ENCODE measurements around the gene RPGRIP1L.

Gene RPGRIP1L

DNA sequence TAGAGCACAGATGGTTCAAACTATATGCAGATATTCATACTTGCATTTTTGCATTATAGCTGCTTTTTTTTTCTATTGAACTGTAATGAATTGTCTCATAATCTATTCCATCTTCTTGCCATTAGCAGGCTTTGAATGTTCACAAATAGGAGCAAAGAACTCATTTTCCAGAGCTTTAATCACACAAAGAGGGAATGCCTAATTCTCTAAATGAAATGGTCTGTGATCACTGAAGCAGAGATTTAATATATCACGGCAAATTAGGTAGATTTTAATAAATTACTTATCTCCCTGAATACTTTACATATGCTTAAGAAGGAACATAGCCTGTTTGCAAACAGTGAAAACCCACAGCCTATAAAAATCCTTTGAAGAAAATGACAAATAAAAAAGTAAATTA is 103.0 kb downstream of the RPGRIP1L start:
- DNase-seq (ENCODE audit: low read depth) = no peak

DNA sequence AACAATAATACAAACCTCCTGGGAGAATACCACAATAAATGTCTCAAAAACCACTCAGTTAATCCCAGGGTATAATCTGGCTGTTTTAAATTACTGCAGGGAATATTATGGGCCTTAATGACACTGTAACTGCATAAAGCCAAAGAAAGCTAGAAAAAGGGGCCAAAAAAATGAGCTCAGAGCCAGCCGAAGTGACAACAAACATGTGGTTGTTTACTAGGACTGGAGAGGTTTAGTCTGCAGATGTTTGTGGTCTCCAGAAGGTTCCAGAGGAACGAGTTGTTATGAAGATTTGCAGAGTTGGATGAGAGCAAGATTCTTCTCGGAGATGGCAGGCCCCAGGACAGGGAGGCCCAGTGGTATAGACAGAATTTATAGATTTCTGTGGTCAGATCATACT is 103.5 kb downstream of the RPGRIP1L start:
- DNase-seq (ENCODE audit: low read depth) = peak; percentile 8

DNA sequence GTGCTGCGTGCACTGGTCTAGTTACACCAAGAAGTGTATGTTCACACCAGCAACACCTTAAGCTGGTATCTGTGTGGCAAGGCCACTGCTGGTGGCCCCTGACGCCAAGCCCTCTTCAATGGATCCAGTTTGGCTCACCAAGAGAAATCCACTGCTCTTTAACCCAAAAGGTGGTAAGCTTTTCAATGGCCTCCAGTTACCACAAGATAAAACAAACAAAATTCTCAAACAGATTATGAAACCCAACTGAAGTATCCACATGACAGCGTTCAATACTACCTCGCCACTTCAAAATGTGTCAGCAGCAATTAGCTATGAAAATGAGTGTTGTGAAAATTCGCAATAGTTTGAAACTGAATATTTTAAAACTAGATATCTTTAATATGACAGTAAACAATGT is 104.1 kb downstream of the RPGRIP1L start:
- DNase-seq (ENCODE audit: low read depth) = no peak

DNA sequence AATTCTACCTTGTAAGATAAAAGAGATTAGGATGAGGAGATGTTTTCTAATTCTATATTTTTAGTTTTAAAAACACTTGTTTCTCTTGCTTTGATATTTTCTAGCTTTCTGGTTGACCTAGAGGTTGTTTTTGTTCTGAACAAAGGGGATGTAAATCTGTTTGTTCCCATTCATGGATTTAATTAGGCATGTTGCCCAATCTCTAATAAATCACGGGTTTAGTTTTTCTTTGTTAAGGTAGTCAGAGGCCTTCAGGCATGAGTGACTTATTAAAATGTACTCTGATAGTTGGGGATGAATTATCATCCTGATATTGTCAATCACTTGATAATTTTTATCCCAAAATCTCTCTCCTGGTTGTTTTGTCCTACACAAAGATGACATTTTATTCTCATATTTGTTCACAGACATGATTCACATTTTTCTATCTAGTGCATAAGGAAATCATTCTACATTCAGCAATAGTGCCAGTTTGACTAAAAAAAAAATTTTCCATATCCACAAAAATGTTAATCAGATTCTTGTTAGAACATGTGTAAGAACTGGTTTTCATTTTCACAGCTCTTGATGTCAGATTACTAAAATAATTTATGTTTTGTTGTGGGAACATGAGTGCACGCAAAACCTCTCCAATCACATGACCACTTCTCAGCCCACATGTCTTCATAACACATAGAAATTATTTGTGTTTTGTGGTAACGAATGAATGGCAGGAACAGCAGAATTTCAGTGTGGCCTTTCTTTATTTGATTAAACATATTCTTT is 105.0 kb downstream of the RPGRIP1L start:
- DNase-seq (ENCODE audit: low read depth) = no peak

DNA sequence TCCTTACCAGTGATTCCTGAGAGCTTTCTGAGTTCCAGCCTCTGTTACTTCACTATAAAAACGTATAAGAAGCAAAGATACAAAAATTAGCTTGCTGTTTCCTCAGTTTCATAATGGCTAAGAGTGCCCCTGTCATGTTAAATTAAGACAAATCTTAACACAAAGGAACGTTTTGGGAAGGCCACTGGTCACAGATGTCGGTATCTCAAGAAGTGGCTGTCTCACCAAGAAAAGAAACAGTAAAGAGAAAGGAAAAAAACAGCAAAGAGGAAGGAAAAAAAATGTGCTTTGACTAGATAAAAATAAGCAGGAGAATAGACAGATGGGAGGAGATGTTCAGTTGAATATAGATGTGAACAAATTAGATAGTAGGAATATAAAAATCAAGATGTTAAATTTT is 105.9 kb downstream of the RPGRIP1L start:
- DNase-seq (ENCODE audit: low read depth) = no peak

DNA sequence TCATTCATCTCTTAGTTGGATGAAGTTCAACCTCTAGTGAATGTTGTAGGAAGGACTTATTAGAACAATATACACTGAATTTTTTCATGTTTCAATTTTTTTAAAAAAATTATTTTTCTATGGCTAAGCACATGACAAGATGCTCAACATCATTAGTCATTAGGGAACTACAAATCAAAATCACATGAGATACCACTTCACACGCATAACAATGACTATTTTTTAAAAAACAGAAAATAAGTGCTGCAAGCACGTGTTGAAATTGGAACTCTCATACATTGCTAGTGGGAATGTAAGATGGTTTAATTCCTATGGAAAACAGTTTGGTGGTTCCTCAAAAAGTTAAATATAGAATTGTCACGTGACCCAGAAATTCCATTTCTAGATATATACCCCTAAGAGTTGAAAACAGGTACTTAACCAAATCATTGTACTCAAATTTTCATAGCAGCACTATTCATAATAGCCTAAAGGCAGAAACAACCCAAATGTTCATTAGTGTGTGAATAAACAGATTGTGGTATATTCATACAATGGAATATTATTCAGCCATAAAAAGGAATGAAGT is 115.5 kb downstream of the RPGRIP1L start:
- DNase-seq (ENCODE audit: low read depth) = no peak

DNA sequence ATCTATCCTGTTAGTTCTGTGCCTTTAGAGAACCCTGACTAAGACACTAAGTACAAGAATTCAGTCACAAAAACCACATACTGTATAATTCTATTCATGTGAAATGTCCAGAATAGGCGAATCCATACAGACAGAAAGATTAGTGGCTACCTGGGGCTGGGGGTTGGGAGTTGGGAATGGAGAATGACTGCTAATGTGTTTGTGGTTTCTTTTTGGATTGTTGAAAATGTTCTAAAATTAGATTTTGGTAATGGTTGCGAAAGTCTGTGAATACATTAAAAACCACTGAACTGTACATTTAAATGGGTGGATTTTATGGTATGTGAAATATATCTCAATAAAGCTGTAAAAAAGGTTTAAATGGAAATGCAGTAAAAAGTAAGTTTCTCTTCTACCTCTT is 120.3 kb downstream of the RPGRIP1L start:
- DNase-seq (ENCODE audit: low read depth) = no peak

DNA sequence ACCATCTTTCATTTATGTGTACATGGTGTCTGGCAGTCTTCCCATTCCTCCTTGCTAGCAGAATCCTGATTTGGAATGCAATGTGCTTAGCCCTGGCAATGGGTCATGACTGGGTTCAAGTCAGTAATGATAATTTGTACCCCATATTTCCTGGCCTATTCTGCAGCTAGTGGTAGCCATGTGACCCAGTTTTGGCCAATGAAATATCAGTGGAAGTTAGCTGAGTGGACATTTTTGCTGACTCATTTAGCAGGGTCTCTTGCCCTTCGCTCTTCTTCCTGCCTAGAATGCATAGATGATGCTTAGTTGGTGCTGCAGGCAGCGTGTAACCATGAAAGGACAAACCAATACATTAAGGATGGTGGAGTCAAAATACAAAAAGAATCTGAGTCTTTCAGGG is 121.9 kb downstream of the RPGRIP1L start:
- no peak for DNase-seq (ENCODE audit: low read depth)

DNA sequence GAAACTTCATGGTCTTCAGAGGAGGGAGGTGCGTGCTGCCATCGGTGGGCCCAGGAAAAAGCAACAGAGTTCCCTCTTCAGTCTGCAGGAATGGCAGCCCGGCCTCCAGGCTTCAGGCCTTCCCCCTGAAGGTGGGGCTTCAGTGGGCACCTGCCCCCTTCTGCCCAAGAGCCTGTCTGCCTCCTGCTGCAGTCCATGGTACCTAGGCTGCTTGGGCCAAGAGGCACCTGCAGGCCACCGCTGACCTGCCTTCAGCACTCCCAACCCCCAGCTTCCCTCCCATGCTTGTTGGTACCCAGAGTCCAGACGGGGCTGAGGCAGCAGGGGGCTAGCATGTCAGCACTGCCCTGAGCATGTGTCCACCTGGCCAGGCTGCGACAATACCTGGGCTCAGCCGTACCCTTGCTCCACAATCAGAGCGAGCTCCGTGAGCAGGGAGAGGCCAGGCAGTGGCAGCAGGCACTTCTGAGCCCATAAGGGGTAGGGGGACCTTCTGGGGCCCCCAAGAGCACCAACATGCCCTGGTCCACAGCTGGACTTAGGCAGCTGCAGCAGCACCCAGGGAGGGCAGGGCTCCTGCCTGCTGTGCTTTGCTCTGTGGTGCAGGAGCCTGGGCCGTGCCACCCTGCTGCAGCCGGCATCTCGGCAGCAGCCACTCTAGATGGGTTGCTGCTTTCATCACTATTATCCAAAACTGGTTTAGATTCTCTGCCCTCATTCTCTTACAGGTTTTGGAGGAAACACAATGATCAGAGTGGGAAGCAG is 123.4 kb downstream of the RPGRIP1L start:
- DNase-seq (ENCODE audit: low read depth) = no peak

DNA sequence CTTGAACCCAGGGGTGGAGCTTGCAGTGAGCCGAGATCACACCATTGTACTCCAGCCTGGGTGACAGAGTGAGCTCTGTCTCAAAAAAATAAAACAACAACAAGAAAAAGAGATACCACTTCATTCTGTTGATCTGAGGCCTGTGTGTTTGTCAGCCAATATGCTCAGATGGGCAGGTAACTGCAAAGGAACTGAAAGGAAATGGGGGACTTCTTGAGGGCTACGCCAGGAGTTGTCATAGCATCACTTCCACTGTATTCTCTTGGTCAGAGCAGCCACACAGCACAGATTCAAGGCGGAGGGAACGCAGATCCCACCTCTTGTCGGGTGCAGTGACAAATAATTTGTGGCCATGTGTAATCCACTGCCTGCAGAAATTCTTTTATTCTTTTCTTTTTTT is 126.8 kb downstream of the RPGRIP1L start:
- no peak for DNase-seq (ENCODE audit: low read depth)

DNA sequence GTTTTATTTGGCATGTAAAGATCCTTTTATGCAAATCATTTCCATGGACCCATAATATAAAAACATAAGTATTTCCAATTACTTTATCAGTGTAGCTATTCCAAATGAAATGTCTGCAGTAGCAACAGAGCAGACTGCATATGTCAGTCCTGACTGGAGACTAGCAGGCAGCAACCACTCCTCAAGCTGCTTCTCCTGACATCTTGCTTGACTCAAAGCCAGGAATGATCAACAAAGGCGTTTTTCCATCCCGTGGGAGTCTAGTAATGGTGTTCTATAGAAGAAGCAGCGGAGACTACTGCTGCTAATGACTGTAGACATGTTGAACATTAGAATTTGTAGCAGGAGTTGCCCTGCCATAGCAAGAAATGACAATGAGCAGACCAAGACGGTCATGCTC is 127.4 kb downstream of the RPGRIP1L start:
- no peak for DNase-seq (ENCODE audit: low read depth)

DNA sequence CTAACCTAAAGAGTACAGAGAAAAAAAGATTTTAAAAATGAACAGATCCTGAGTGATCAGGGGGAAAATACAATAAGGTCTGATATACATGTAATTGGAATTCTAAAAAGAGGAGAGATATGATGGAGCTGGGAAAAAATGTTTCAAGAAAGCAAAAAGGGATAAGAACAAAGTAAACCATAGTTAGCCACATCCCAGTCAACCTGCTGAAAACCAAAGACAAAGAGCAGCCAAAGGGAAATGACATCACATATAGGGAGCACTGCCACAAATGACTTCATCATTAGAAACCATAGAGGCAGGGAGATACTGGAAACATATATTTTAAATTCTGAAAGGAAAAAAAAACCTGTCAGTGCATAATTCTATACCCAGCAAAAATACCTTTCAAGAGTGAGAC is 131.9 kb downstream of the RPGRIP1L start:
- DNase-seq (ENCODE audit: low read depth) = no peak

DNA sequence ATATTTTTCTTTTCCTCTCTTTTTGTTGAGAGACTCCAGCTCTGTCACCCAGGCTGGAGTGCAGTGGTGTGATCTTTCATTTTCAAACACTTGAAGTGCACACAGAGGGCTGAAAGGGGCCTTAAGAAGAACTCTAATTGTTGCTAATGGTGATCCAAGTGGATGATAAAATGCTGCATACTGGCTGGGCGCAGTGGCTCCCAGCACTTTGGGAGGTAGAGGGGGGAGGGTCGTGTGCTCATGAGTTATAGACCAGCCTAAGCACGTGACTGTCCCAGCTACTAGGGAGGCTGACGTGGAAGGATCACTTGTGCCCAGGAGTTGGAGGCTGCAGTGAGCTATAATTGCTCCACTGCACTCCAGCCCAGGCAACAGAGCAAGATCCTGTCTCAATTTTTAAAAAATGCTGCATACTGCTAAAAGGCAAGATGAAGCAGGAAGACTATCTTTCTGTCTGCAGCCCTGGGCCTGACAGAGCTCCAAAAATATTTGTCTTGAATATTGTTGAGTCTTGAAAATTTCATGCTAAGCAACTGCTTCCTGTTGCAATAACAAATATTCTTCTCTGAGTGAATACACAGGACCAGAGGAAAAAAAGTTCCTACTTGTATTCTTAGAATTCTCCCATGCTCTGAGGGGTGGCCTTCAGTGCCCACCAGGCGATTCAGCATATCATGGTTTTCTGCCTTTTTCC is 137.0 kb downstream of the RPGRIP1L start:
- DNase-seq (ENCODE audit: low read depth) = no peak

DNA sequence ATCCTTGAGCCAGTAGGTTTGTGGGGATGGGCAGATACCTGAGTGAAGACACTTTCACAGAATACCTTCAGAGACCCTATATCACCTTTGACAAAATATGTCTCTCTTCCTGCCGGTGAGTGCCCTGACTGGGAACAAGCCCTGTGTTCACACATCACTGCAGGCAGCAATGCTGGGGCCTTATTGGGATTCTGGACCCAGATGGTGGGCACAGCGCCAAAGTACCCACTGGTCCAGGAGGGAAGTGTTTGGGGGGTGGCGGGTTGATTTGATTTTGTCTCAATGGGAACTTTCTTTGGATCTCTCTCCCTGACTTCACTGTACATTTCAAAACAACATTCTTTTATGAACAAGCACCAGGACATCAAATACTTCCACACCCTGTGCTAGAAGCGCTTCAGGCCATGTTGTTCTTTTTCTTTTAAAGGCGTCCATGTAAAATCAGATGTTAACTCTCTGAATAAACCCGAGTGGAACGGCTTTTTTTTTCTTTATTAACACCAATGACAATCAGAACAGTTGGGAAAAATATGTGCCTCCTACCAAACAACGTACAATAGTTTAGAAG is 138.3 kb downstream of the RPGRIP1L start:
- no peak for DNase-seq (ENCODE audit: low read depth)

DNA sequence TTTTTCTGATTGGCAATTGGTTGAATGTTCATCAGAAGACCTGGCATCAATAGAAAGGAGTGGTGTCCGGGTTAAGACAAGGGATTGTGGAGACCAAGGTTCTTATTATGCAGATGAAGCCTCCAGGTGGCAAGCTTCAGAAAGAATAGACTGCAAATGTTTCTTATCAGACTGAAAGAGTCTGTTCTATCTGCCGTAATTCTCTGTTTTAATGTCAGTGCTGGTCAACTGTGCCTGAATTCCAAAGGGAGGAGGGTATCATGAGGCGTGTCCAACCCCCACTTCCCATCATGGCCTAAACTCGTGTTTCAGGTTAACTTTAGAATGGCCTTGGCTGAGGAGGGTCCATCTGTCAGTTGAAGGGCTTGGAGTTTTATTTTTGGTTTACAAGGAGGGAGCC is 140.2 kb downstream of the RPGRIP1L start:
- no peak for DNase-seq (ENCODE audit: low read depth)

DNA sequence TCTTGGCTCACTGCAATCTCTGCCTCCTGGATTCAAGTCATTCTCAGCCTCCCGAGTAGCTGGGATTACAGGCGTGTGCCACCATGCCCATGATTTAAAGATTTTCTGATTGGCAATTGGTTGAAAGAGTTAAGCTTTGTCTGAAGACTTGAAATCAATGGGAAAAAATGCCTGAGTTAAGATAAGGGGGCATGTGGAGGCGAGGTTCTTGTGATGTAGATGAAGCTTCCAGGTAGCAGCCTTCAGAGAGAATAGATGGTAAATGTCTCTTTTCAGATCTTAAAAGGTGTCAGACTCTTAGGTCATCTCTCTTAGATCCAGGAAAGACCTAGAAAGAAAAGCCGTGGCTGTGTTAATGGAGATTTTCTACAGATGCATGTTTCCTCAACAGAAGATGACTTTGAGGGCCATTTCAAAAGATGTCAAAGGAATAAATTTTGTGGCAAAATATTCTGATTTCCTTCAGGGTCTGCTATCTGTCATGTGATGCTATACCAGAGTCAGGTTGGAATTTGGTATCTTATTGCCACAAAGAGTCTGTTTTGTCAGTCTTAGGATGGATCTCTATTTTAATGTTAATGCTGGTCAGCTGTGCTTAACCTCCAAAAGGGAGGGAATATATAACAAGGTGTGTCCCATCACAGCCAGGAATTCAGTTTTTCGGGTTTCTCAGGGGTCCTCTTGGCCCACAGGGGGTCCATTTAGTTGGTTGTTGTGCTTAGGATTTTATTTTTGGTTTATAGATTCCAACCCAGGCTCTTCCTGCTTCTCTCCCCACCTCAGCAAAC is 142.4 kb downstream of the RPGRIP1L start:
- no peak for DNase-seq (ENCODE audit: low read depth)

DNA sequence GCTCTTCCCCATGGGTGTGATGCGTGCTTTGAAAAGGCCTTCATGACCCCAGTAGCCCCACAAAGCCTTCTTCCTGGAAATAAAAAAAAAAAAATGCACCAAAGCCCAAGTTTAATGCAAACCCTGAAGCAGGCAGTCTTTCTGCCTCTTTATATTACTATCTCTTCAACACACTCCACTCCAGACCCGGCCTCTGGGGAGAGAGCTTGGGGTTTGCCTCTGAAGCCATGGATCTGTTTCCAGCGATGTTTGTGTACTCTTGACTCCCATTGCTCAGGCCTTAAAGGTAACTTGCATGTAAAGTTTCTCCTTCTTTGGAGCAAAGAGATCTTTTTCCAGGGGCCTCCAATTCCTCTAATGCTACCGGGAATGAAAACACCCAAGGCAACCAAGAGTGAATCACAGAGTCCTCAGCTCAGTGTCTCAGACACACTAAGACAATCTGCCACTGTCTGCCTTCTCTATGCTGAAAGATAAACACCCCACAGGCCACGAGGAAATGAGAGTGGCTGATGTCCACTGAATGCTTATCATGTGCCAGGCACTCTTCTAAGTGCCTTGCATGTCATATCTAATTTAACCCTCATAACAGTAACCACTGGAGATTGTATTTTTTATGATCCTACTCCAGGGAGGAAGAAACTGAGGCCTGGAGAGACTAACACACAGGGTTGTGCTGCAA is 144.2 kb downstream of the RPGRIP1L start:
- DNase-seq (ENCODE audit: low read depth) = no peak

DNA sequence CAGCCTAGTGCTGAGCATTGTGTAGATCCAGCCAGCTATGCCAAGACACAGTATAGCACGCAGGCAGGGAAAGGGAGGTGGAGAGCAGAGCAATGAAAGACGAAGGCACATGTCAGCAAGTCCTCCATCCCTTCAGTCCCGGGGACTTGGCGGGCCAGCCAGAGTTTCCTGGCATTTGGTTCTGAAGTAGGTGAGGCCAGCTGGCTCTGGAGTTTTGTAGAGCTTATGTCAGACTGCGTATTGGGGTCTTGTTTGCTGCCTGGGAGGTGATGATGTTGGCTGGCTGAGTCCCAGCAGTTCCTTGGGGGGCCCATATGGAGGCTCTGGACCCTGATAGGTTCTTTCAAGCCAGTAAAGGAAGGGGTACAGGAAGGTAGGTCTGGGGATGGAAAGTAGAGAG is 144.9 kb downstream of the RPGRIP1L start:
- DNase-seq (ENCODE audit: low read depth) = no peak

DNA sequence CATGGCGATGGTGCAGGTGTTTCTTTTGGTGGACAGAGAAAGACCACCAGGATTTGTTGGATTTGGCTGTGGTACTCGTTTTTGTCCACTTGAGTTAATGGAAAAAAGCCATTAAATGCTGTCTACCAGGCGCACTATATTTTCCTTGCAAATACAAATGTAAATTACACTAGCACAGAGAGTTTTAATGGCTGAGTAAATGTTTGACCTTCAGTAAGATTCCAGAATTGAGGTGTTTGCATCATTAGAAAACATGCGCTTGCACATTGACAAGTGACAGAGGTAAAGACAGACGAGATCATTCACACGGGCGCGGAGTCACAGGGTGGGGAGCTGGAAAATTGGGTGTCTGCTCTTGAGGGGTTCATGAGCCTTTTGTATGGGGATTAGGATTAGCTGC is 147.1 kb downstream of the RPGRIP1L start:
- DNase-seq (ENCODE audit: low read depth) = no peak

DNA sequence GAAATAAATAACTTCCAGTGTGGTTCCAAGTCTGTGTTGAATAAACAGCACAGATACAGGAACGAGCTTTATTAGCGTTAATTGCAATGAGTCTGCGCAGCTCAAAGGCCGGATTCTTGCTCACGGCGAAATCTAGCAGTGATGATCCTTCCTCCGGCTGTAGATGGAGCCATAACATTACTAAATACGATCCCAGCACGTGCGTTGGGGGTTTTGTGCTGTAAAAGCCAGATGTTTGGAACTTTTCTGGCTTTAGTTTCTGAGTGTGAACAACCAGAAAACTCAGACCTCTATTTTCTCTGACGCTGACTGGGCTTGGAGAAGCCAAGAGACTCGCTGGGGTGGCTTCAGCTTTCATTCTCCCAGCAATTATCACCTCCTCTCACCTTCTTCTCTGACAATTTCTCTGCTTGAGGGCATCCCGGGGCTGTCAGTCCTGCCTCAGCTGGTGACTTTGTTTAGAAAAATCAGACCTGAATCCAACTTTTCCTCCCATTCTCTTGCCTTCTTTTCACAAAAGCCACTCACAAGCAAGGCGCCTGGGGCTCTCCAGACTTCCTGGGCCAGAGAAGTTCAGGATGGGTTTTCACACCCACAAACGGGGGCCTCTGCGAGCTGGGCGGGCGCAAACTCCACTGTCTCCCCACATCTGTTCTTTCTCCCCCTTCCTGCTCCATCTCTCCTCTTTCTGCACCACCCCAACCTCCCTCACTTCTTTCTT is 153.5 kb downstream of the RPGRIP1L start:
- peak; percentile 79 for DNase-seq (ENCODE audit: low read depth)
